HepG2 (cell line): ENCODE measurements around the gene PPP2R2D. TPM values are rescaled to one million over a fixed set of nuclear protein-coding genes. Genes with fewer than 3 reads are reported as not detected.

ENCODE experiments used
- ATF1 ChIP-seq: IDR thresholded peaks from 2 replicates; pipeline ENCODE4 v1.6.1; 2016; ENCODE audit warnings: mild to moderate bottlenecking, control low read depth
- FOXP1 ChIP-seq, 2 experiments: fragments of 450-650 bp in 1 of 2; IDR thresholded peaks; 2 replicates each; pipeline ENCODE4 v1.6.1; 2017 to 2018; ENCODE audit warnings: antibody characterized with exemption in 1 of 2
- HNRNPH1 ChIP-seq: fragments of 200-400 bp; formaldehyde crosslinking; optimal IDR thresholded peaks from 2 replicates; pipeline ENCODE3; 2017; ENCODE audit warnings: mild to moderate bottlenecking, low read depth, low read length
- HNRNPUL1 ChIP-seq: fragments of 200-400 bp; formaldehyde crosslinking; IDR thresholded peaks from 2 replicates; pipeline ENCODE4 v1.6.1; 2017; ENCODE audit warnings: low read depth, mild to moderate bottlenecking, low read length, moderate library complexity
- JUN ChIP-seq: sonication (generic); formaldehyde crosslinking; IDR thresholded peaks from 2 replicates; pipeline ENCODE4 v1.4.0; 2020; ENCODE audit warnings: mild to moderate bottlenecking, missing genetic modification reagents
- KLF6 ChIP-seq: IDR thresholded peaks from 2 replicates; pipeline ENCODE4 v1.8.0; 2016; ENCODE audit warnings: missing biosample characterization, missing genetic modification reagents
- LCORL ChIP-seq, 2 experiments: fragments of 450-650 bp in 1 of 2; sonication (generic) in 1 of 2; formaldehyde crosslinking in 1 of 2; IDR thresholded peaks; 2 replicates each; pipeline versions ENCODE4 v1.5.0 to v1.6.1; 2017 to 2020; ENCODE audit warnings: antibody characterized with exemption in 1 of 2, missing genetic modification reagents in 1 of 2
- NONO ChIP-seq, 2 experiments: fragments of 450-650 bp in 1 of 2; sonication (generic) in 1 of 2; formaldehyde crosslinking in 1 of 2; IDR thresholded peaks in 1 of 2; conservative IDR thresholded peaks in 1 of 2; 2 replicates each; pipeline versions ENCODE4 v1.6.1 to v1.8.0; 2017 to 2022; ENCODE audit warnings: mild to moderate bottlenecking in 1 of 2, missing genetic modification reagents in 1 of 2, moderate library complexity in 1 of 2
- NR3C1 ChIP-seq: sonication (generic); formaldehyde crosslinking; IDR thresholded peaks from 2 replicates; pipeline ENCODE4 v1.4.0; 2020; ENCODE audit warnings: missing genetic modification reagents
- PITX1 ChIP-seq: sonication (generic); formaldehyde crosslinking; IDR thresholded peaks from 2 replicates; pipeline ENCODE4 v1.5.1; 2020; ENCODE audit warnings: mild to moderate bottlenecking, missing genetic modification reagents
- RARG ChIP-seq: sonication (generic); formaldehyde crosslinking; IDR thresholded peaks from 2 replicates; pipeline ENCODE4 v1.4.0; 2020; ENCODE audit warnings: low read depth, mild to moderate bottlenecking, missing genetic modification reagents
- RFXAP ChIP-seq: sonication (generic); formaldehyde crosslinking; IDR thresholded peaks from 2 replicates; pipeline ENCODE4 v1.4.0; 2020; ENCODE audit warnings: missing genetic modification reagents, borderline replicate concordance
- SPEN ChIP-seq: sonication (generic); formaldehyde crosslinking; IDR thresholded peaks from 2 replicates; pipeline ENCODE4 v1.5.1; 2020; ENCODE audit warnings: low read depth, mild to moderate bottlenecking, missing genetic modification reagents
- TAF1 ChIP-seq: sonication (generic); formaldehyde crosslinking; IDR thresholded peaks from 2 replicates; pipeline ENCODE4 v1.4.0; 2020; ENCODE audit warnings: missing genetic modification reagents
- THAP11 ChIP-seq: IDR thresholded peaks from 2 replicates; pipeline ENCODE4 v1.6.1; 2016; ENCODE audit warnings: missing biosample characterization, missing genetic modification reagents
- XRCC5 ChIP-seq: fragments of 200-400 bp; formaldehyde crosslinking; optimal IDR thresholded peaks from 2 replicates; pipeline ENCODE3; 2017; ENCODE audit warnings: mild to moderate bottlenecking, low read length
- YEATS4 ChIP-seq: sonication (generic); formaldehyde crosslinking; IDR thresholded peaks from 2 replicates; pipeline ENCODE4 v1.4.0; 2020; ENCODE audit warnings: missing genetic modification reagents, borderline replicate concordance
- ZNF333 ChIP-seq: sonication (generic); formaldehyde crosslinking; IDR thresholded peaks from 2 replicates; pipeline ENCODE4 v1.4.0; 2020; ENCODE audit warnings: mild to moderate bottlenecking, missing genetic modification reagents, borderline replicate concordance
- ZNF749 ChIP-seq: sonication (generic); formaldehyde crosslinking; IDR thresholded peaks from 2 replicates; pipeline ENCODE4 v1.8.0; 2022; ENCODE audit warnings: mild to moderate bottlenecking, missing genetic modification reagents, moderate library complexity, borderline replicate concordance
- ZNF766 ChIP-seq: sonication (generic); formaldehyde crosslinking; IDR thresholded peaks from 2 replicates; pipeline ENCODE4 v1.5.0; 2020; ENCODE audit warnings: missing genetic modification reagents, borderline replicate concordance
- ZNF777 ChIP-seq: sonication (generic); formaldehyde crosslinking; IDR thresholded peaks from 2 replicates; pipeline ENCODE4 v1.4.0; 2020; ENCODE audit warnings: missing genetic modification reagents
- polyA plus RNA-seq, 8 experiments: library from polyadenylated mRNA; depleted of rRNA in 3 of 8; stranded (reverse) in 7 of 8; unstranded in 1 of 8; fragments of >200 nt; fragmentation: Illumina TruSeq in 4 of 8; extraction: Trizol in 4 of 8; gene quantifications; 2 replicates each; pipeline versions ENCODE4 v1.2.1 to v1.2.3, GENCODE V29; 2011 to 2016; ENCODE audit warnings: low read depth in 4 of 8, missing spikeins in 1 of 8, mixed read lengths in 1 of 8; ENCODE audit not compliant: insufficient read depth in 1 of 8
- total RNA-seq, 5 experiments: library from RNA; depleted of rRNA; stranded (reverse); fragments of >200 nt; fragmentation: Illumina TruSeq; extraction: Trizol; gene quantifications; 2 replicates each; pipeline ENCODE4 v1.2.3, GENCODE V29; 2016; ENCODE audit warnings: low read depth in 1 of 5
- TF ChIP-seq, protein P1 (sequence below): sonication (generic); formaldehyde crosslinking; IDR thresholded peaks from 2 replicates; pipeline ENCODE4 v1.5.1; 2020; ENCODE audit warnings: missing genetic modification reagents, mild to moderate bottlenecking, borderline replicate concordance
- TF ChIP-seq, protein P2 (sequence below): sonication (generic); formaldehyde crosslinking; IDR thresholded peaks from 2 replicates; pipeline ENCODE4 v1.9.0; 2021; ENCODE audit warnings: missing genetic modification reagents, borderline replicate concordance
- TF ChIP-seq, protein P3 (sequence below): sonication (generic); formaldehyde crosslinking; IDR thresholded peaks from 2 replicates; pipeline ENCODE4 v1.5.0; 2020; ENCODE audit warnings: missing genetic modification reagents

The PPP2R2D gene
- total and polyA plus RNA-seq, 2 of the 13 experiments (the other 11 are each of a cell fraction or from before 2014, with no cell fraction given), result 32.7 to 33.2 TPM

DNA sequence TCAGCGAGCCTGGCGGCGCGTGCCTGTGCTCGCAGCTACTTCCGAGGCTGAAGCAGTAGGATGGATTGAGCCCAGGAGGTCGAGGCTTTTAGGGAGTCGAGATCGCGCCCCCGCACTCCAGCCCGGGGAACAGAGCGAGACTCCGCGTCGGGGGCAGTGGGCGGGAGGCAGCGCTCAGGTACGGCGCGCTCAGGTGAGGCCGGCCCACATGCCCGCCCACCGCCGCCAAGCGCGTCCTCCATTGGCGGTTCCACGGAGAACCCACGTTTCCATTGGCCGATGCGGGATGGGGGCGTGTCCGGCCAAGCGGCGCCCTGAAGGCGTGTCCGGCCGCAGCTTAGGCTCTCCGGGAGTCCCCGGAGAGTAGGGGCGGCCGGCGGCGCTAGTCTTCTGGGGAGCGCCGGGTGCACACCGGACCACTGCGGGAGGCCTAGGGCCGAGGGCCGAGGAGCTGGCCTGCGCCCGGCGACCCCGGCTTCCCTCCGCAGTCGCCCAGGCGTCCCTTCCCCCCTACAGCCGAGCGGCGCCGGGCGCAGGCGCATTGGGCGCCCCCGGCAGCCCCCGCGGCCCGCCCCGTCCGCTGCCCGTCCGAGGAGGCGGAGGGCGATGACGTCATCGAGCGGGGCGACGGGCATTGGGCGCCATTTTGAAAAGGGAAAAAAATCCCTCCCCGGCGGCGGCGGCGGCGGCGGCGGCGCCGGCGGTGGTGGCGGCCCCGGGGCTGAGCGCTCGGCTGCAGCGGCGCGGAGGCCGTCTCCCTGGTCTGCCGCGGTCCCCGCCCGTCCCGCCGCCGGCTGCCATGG lies at the start of gene PPP2R2D (continued):
- TF ChIP-seq NR3C1 (CRISPR knock-in tag) (no peak), ATF1 (CRISPR knock-in tag) (no peak), PITX1 (CRISPR knock-in tag) (peak; percentile 36; the same call in 1 of the 2 replicates), YEATS4 (CRISPR knock-in tag) (peak; percentile 79), ZNF766 (CRISPR knock-in tag) (peak; percentile 69; the same call in 1 of the 2 replicates), LCORL (IDR thresholded peaks at IDR 0.05) (no peak), LCORL (CRISPR knock-in tag; IDR thresholded peaks at IDR 0.05) (0 out of 2 replicates have a peak, but pooled peaks have one; percentile 33), ZNF749 (CRISPR knock-in tag) (no peak), THAP11 (peak; percentile 66), RFXAP (CRISPR knock-in tag) (peak; percentile 81; the same call in 1 of the 2 replicates), ZNF777 (CRISPR knock-in tag) (peak; percentile 77), FOXP1 (IDR thresholded peaks at IDR 0.05) (no peak), FOXP1 (CRISPR knock-in tag; IDR thresholded peaks at IDR 0.05) (no peak), ZNF333 (0 out of 2 replicates have a peak, but pooled peaks have one; percentile 25), SPEN (peak; percentile 58; the same call in 1 of the 2 replicates), NONO (IDR thresholded peaks at IDR 0.05) (no peak), NONO (CRISPR knock-in tag; conservative IDR thresholded peaks at IDR 0.05) (0 out of 2 replicates have a peak, but pooled peaks have one; percentile 52), TAF1 (CRISPR knock-in tag) (peak; percentile 50; the same call in 1 of the 2 replicates), XRCC5 (no peak), RARG (CRISPR knock-in tag) (no peak), JUN (peak; percentile 9; the same call in 1 of the 2 replicates), KLF6 (CRISPR knock-in tag) (no peak), HNRNPUL1 (0 out of 2 replicates have a peak, but pooled peaks have one; percentile 19), HNRNPH1 (no peak)
- TF ChIP-seq, protein P1, sequence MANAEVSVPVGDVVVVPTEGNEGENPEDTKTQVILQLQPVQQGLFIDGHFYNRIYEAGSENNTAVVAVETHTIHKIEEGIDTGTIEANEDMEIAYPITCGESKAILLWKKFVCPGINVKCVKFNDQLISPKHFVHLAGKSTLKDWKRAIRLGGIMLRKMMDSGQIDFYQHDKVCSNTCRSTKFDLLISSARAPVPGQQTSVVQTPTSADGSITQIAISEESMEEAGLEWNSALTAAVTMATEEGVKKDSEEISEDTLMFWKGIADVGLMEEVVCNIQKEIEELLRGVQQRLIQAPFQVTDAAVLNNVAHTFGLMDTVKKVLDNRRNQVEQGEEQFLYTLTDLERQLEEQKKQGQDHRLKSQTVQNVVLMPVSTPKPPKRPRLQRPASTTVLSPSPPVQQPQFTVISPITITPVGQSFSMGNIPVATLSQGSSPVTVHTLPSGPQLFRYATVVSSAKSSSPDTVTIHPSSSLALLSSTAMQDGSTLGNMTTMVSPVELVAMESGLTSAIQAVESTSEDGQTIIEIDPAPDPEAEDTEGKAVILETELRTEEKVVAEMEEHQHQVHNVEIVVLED (CRISPR knock-in tag), result peak; percentile 67; the same call in 1 of the 2 replicates
- TF ChIP-seq, protein P2, sequence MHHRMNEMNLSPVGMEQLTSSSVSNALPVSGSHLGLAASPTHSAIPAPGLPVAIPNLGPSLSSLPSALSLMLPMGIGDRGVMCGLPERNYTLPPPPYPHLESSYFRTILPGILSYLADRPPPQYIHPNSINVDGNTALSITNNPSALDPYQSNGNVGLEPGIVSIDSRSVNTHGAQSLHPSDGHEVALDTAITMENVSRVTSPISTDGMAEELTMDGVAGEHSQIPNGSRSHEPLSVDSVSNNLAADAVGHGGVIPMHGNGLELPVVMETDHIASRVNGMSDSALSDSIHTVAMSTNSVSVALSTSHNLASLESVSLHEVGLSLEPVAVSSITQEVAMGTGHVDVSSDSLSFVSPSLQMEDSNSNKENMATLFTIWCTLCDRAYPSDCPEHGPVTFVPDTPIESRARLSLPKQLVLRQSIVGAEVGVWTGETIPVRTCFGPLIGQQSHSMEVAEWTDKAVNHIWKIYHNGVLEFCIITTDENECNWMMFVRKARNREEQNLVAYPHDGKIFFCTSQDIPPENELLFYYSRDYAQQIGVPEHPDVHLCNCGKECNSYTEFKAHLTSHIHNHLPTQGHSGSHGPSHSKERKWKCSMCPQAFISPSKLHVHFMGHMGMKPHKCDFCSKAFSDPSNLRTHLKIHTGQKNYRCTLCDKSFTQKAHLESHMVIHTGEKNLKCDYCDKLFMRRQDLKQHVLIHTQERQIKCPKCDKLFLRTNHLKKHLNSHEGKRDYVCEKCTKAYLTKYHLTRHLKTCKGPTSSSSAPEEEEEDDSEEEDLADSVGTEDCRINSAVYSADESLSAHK (CRISPR knock-in tag), result no peak
- TF ChIP-seq, protein P3, sequence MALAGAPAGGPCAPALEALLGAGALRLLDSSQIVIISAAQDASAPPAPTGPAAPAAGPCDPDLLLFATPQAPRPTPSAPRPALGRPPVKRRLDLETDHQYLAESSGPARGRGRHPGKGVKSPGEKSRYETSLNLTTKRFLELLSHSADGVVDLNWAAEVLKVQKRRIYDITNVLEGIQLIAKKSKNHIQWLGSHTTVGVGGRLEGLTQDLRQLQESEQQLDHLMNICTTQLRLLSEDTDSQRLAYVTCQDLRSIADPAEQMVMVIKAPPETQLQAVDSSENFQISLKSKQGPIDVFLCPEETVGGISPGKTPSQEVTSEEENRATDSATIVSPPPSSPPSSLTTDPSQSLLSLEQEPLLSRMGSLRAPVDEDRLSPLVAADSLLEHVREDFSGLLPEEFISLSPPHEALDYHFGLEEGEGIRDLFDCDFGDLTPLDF (CRISPR knock-in tag), result peak; percentile 84
